RPMI7951 (cell line): ENCODE results near the gene ARPC5. TPM values are rescaled to one million over a fixed set of nuclear protein-coding genes. Genes with fewer than 3 reads are reported as not detected.
"Not testable (repeated sequence)": the region's sequence is repeated elsewhere in the genome, so short reads cannot be mapped to it uniquely, and the experiment has no call there.

Experiments
- DNase-seq: peaks from one replicate; pipeline ENCODE4 v3.0.0-alpha.2; 2012; ENCODE audit warnings: low read depth
- total RNA-seq: library from RNA; depleted of rRNA; stranded (reverse); fragments of >200 nt; shearing (Covaris generic); gene quantifications from 2 replicates; pipeline ENCODE4 v1.2.3, GENCODE V29; 2014; rRNA removed

ARPC5 gene
- total RNA-seq: 182 and 204 TPM in 2 replicates

DNA sequence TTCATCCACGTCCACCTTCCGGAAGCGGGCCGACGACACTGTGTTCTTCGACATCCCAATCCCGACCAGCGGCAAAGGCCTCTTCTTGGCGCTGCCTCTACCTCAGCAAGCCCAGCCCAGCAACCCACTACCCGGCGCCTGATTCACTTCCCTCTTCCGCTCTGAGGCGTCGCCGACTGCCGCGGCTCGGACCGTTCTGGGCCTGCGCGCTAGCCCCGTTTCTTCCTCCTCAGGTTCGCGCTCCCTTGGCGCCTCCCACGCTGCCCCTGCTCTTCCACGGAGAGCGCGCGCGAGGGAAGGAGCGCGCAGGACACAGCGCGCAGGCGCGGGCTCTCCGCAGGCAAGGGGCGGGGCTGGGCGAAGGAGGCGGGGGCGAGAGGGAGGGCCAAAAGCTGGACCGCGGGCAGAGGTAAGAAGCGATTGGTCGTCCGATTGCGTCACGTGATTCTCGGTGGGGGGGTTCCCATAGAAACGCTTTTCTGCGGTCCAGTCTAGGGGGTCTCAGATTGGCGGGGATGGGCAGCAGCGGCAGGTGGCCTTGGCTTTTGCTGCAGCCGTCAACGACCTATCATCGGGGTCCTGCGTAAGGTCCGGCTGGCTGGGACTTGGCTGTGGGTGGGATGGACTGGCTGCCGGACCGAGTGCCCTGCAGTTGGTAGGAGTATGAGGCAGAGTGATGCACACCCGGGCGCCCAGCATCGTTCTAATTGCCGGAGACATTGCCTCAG, at the start of gene ARPC5:
Gene ARPC5 (minus strand): TSS at position 178 of the 728 bp plus-strand sequence. CDS start 124 bp downstream, at position 54.
- DNase-seq: peak; percentile 96

DNA sequence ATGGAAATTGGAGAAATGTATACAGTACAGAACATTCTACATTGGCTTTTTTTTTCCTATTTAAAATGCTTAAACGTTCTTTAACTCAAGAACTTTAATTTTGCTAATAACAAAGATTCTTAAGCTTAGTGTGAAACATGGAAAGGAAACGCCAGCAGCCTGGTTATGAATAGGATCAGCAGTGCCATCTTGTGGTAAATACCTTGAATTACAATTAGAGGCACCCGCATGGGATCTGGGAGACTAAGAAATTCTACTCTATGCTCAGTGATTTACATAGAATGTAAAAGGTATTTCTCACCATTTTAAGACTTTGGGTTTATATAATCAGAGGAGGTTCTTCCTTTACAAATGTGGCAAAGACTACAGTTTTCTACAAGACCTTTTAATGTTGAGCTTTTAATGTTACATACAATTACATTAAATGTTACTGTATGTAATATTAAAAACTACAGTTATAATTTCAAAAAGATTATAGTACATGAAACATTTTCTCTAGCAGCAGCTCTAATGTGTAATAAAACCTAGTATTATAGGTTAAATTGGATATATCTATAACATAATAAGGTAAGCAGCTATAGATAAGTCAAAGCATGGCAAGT, 49.6 kb upstream of the ARPC5 start:
- DNase-seq: peak; percentile 57

DNA sequence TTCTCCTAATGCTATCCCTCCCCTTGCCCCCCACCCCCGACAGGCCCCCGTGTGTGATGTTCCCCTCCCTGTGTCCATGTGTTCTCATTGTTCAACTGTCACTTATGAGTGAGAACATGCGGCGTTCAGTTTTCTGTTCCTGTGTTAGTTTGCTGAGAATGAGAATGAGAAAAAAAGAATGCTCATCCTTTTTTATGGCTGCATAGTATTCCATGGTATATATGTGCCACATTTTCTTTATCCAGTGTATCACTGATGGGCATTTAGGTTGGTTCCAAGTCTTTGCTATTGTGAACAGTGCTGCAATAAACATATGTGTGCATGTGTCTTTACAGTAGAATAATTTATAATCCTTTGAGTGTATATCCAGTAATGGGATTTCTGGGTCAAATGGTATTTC, 43.8 kb upstream of the ARPC5 start:
- DNase-seq: not testable (repeated sequence)

DNA sequence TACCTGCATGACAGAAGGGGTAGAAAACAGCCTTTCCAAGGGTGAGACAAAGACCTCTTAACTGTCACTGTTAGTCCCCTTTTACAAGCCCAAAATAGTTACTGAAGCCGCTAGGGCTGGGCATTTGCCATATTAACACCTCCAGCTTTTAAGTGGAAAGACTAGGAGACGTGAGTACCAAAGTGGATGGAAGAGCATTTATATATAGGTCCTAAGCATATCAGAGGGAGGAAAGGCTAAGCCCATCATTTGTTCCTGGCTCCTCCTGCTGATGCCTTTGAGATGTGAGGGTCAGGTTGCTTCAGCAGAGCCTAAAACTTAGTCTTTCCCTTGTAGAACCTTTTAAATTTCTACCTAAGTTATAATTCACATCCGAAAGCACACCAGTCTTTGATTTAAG, 43.2 kb upstream of the ARPC5 start:
- no peak for DNase-seq

DNA sequence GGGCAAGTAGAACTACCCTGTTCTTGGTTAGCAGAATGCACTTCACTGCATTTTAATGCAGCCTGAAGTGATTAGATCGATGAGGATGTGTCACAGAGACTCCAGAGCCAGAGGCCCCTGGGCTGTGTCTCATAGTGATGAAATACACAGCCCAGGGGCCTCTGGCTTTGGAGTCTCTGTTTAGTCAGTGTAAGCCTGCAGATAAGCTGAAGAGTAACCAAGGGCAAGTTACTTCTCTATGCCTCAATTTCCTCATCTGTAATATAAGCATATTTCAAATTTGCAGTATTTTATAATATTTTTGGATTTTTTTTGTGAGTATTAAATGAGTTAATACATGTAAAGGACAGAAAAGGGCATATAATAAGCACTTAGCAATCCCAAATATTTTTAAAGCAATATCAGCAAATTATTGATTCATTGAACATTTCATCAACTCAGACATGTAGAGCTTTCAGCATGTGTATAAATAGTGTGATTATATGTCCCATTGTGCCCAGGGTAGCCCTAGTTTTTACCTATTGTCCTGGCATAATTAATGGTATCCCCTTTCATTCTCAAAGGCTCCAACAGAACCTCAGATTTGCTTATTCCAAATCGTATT, 41.1 kb upstream of the ARPC5 start:
- DNase-seq: peak; percentile 59

DNA sequence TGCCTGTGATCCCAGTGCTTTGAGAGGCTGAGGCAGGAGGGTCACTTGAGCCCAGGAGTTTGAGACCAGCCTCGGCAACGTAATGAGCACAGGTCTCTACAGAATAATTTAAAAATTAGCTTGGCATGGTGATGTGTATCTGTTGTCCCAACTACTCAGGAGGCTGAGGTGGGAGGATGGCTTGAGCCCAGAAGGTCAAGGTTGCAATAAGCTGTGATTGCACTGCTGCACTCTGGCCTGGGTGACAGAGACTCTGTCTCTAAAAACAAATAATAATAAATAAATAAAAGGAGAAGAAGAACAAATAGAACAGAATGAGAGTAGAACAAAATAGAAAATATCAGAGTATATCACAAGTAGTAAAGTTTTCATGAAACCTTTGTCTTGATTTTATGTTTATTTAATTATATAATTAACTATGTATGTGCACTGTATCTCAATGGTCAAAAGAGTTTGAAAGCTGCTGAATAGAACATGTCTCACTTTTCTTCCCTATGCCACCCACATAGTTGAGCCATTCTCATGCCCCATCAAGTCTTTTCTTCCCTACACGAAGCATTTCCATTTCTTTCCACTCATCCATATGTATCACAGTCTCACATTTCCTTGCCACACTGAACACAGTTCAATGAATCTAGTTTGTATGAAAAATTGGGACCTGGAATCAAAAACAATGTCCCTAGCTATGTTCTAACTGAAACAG, 40.5 kb upstream of the ARPC5 start:
- DNase-seq: no peak

DNA sequence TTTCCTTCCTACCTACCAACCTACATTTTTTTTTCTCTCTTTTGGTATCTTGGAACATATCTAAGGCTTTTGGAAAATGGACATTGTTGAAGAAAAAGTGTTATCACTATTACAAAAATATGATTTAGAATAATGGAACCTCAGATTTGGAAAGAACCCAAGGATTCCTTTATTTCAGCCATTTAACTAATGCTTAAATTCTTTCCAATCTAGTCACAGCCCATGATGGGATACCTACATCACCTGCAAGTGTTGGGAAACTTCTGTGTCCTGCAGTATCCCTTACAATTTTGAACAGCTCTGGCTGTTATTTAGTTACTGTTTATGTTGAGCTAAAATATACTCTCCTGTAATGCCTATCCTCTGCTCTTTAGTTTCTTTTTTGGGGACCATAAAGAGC, 39.8 kb upstream of the ARPC5 start:
- DNase-seq: no peak

DNA sequence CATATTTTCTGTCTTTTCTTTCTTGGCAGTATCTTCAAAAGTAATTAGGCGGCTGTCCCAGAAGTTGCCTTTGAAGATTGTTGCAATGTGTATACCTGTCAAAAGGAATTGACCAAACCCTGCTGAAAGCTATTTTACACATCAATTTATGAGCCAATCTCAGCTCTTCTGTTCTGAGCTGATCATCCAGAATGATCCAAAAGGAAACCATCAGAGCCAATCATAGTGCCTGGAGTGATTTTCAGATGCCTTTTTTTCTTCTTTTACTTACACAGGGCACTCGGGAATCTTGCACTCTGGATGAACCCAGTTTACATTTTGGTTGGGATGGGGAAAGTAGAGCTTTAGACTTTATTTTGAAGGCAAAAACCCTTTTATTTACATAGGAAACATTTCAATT, 39.3 kb upstream of the ARPC5 start:
- no peak for DNase-seq

DNA sequence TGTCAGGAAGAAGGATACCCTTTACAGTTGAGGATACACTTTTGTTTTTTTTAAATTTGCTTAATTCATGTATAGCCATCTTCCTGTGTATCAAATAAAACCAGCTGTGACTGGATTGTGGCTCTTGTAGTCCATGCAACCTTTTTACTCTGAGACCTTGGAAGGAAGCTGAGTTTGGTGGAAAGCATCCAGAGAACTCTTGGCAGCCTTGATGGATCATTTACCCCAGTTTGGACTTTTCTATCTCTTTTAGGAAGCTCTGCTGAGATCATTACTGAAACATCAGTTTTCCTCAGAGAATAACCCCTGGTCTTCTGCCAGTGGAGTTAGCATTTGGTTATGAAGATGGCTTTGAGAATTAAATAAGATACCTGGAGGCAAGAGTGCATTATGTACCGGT, 38.8 kb upstream of the ARPC5 start:
- no peak for DNase-seq

DNA sequence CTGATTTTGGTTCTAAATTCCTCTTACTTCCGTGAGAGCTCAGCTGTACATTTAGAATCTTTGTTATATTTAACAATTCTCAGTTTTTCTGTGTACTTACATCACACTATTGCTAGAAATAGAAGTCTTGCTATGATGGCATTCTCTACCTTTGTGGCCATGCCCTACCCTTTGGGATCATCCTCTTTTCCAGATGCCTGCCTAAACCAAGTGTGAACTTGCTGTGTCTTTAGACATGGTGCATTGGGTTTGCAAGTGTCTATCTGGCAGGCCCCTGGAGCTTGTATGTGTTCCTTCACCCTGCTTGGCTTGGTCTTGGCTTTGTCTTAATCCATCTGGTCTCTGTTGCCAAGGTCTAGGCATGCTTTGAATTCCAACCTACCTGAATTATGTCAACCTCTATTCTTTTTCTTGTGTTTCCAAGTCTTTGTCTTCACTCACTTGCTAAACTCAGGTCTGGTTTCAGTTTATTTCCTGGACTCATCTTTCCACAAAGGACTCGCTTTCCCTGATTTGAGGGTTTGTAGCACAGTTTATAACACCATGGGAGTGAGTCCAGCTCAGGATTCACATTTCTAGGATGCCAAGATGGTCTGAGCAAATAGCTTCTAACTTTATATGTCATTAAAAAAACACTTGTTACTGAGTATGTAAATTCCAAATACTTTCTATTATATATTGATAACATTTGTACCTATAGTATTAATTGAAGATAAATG, 38.2 kb upstream of the ARPC5 start:
- DNase-seq: no peak

DNA sequence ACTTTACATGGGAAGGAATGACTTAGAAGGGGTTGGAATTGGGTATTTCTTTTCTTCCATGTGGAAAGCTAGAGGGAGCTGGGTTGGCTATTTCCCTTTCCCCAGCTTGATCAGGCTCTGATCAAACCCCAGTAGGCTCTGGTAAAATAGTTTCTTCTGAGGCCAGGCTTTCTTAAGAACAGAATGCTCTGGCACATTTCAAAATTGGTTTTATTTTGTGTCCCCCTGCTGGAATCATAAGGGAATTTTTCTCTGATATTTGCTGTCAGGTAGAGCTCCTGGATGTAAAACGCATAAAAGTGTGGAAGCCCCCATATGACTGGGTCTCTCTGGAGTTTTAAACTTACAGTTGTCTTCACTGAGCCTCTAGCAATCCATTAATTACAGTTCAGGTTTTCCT, 34.6 kb upstream of the ARPC5 start:
- no peak for DNase-seq

DNA sequence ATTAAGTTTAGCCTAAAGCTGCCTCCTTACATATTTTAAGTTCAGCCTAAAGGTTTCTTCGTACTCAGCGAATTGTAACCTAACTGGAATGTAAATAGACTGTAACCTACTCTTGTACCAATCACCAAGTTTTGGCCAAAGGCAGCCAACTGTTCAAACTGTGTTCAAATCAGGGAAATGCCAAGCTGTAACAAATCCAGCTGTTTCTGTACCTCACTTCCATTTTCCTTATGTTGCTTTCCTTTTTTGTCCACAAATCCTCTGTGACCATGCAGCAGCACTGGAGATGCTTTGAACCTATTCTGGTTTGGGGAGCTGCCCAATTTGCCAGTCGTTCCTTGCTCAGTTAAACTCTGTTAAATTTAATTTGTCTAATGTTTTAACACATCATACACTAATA, 20.8 kb upstream of the ARPC5 start:
- DNase-seq: no peak

DNA sequence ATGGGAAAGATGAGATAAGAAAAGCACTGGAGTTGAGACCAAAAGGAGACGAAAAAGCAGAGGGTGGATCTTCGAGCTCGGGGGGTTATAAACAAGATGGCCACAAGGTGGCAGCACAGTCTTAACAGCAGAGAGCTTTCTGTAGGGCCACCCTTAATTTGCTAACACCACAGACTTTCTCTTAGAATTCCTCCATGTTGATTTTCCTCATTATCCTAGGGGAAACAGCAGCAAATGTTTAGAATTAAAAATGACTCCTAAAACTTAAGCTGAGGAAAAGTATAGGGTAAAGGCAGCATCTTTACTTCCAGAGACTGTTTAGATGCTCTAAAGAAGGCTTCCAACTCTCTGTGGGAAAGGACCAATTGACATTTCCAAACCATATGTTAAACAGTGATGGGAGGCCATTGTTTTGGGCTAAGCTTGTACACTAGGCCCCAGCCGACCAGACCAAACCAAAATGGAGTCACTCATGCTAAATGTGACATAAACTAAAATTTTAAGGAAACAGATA, 20.0 kb upstream of the ARPC5 start:
- DNase-seq: peak; percentile 78

DNA sequence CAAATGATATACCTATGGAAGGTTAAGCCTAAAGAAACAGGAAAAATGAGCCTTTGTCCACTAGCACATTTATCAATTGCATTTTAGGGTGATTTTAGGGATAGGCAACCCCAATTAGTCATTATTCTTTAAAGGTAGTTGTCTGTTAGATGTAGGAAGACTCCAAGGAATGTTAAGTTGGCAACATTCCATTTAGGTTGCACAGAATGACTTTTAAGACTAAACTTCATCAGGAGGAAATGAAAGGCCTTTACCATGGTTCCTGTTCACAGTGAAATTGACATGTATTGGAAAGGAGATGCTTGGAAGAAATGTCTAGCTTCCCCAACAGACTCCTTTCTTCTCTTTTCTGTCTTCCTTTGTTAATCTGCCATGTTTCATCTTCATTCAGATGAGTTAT, 19.1 kb upstream of the ARPC5 start:
- no peak for DNase-seq

DNA sequence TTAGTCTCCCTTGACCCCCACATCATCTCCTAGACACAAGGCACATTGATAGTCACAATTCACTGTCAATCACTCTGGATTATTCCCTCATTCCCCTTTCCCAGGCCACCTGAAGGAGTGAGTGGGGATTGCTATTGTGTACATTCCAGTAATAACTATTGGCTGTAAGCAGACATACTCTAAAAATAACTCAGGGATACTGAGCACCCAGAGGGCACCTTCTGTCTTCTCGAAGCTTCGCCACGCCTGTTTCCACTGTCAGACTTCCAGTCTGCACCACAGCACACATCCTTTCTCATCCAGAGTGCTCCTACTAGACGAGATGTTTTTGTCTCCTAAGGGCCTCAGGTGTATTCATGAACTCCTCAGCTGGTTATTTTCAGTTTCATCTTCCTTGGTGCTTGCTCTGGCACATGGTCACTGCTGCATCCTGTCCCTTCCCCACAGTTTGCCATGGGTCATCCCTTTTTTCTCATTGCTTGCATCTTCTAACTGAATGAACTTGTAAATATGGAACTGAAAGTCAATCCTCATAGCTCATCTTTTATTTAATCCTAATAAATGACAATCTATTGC, 18.4 kb upstream of the ARPC5 start:
- DNase-seq: no peak

DNA sequence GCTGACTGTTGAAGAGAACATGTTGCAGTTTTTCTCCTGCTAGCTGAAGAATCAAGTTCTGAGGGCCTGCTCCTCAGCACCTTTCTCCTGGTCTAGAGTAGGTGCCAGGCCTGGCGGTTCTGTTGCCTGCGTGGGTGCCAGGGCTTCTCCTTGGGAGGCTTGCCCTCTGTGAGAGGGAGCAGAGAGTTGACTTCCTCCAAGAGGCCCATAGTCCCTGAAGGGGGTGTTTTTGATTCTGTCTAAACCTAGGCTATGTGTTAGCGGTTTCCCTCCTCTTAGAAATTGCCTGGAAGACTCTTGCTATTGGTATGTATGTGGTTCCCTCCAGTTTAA, 17.8 kb upstream of the ARPC5 start:
- no peak for DNase-seq

DNA sequence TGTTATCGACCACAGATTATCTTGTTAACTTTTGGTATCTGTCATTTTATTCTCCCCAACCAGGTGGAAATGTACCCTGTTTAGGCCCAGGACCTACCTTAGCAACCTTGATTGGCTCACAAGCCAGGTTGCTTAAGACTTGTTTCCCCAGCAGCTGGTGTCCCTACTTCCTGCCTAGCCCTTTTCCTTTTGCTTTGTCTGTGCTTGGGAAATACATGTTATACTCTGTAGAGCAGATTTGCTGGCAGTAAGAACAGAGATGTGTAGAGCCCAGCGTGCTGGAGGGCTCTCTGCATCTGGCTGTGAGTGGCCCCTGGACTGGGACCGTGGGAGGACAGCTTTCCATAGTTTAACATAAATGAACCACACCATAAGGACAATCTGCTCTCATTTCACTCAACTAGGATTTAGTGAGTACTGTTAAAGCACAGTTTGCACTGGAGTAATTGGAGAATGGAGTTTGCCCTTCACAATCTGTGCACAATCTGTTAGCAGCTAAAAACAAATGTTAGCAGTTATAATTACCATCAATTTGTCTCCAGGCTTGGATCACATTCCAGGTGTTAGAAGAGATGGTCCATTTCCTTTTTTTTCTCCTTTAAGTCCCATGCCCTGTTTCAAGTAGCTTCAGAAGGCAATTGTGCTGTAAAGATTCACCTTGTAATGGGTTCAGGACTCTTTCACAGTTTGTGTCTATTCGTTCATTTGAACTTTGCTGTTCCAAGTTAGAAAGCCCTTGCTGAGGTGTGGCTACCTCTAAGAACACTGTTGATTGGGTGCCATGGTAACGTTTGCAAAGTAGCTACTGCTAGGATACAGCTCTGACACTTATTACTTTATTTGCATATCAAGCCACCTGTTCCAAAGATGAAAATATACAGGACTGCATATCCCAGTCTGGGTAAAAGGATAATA, 17.2 kb upstream of the ARPC5 start, which contains the start of gene APOBEC4:
Gene APOBEC4 (minus strand): TSS at position 770 of the 915 bp plus-strand sequence. CDS start 4,535 bp downstream, outside the sequence.
- no peak for DNase-seq

DNA sequence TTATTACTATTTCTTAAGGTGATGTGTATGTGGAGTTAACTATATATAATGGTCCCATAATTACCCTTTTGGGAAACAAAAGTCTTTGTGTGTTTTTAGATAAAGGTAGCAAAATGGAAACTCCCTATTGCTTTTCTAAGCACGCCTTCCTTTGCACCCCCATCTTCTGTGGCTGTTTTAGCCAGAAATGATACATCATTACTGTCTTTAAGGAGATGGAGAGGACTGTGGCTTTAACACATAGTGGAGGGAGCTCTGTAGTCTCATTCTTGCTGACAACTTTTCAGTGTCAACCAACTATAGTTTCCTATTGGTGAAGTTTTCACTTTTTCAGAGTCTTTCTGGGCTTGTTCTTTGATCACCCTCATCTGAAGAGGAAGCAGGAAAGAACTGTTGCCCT, 16.5 kb upstream of the ARPC5 start:
- no peak for DNase-seq

DNA sequence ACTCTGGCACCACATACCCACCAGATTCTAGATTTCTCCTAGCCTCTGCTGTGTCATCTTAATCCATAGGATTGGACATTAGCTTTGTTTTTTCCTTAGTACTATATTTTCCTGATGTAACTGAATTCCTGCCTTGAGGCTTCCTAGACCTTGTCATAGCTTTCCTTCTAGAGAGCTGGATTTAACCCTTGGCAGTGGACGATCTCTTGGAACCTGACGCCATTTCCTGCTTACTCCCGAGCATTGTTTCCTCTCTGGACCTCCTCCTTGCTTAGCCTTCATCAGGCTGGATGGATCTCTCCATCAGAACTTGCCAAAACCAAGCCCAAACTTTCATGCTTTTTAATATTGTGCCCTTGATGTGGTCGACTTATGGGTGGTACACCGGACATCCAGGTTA, 16.0 kb upstream of the ARPC5 start:
- DNase-seq: no peak

DNA sequence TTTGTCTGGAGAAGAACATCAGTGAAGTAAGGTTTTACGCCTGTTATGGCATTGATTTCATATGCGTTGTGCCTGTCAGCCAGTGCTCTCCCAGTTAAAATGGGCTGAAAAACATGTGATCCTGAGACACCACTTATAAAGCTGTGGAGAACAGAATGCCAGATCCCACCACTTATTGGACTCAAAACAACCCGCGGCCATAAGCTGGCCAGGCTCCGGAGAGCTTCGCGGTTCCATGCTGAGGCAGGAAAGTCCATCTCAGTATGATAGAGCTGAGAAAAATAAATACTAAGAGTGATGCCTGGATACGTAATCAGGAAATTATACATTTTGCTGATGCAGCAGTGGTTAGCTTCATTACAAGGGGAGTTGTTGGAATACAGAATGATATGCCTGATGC, 12.5 kb upstream of the ARPC5 start:
- no peak for DNase-seq
